ENCODE data around the gene ABCG2. TPM values are rescaled to one million over a fixed set of nuclear protein-coding genes. Genes with fewer than 3 reads are reported as not detected.

Gene ABCG2
- total and polyA plus RNA-seq, 5 donors from 2014 or later, result 0.27 to 0.69 (median 0.48) TPM

DNA sequence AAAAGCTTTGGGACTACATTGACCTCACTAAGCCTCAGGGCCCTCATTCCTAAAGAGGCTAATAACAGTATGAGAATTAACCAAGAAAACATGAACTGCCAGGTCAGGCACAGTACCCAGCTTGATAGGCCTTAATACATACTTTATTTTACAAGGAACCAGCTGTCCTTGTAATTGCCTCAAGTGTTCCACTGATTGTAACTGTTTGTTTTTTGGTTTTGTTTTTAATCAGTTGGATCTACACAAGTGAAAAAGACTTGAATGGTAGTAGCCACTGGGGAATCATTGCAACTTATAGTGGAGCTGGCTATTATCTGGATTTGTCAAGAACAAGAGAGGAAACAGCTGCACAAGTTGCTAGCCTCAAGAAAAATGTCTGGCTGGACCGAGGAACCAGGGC lies 115.4 kb downstream of the ABCG2 start:
- peaks cover 2 to 12% (median 5%) of the 10 kb centered on the region in 4 donors for H3K4me1 Mint-ChIP-seq
- H3K9me3 Mint-ChIP-seq, result no peaks in the 10 kb centered on the region
- DNase-seq (no peak), ATAC-seq (ENCODE audit: low read depth in 2 of 2) (no peak)
- H3K36me3 ChIP-seq (ENCODE audit: control insufficient read depth, insufficient read depth, low read length), result peaks cover 48% of the 10 kb centered on the region
- no peaks in the 10 kb centered on the region for H3K9me3 ChIP-seq (ENCODE audit: control insufficient read depth in 2 of 2, low read length in 2 of 2)
- peaks cover 41% of the 10 kb centered on the region for H3K36me3 Mint-ChIP-seq
- H3K4me1 ChIP-seq (ENCODE audit: control insufficient read depth, insufficient read depth, low read length, poor library complexity, severe bottlenecking), result no peaks in the 10 kb centered on the region
- no peak overlapping the region for H3K4me3 ChIP-seq (ENCODE audit: low read depth, low read length)
- H3K27ac Mint-ChIP-seq, result no peak overlapping the region
- H3K4me3 Mint-ChIP-seq, result no peak overlapping the region
- no peak overlapping the region for H3K27ac ChIP-seq (ENCODE audit: insufficient read depth, low read length, poor library complexity, severe bottlenecking)
- no peaks in the 10 kb centered on the region for H3K27me3 ChIP-seq (ENCODE audit: control insufficient read depth, insufficient read depth, low read length)
- H3K27me3 Mint-ChIP-seq, result no peaks in the 10 kb centered on the region

GRCh38 chr4:88041626-88042025 lies 116.8 kb downstream of the ABCG2 start:
- H3K27me3 ChIP-seq (ENCODE audit: control insufficient read depth, insufficient read depth, low read length), result no peaks in the 10 kb centered on the region
- no peak for ATAC-seq (ENCODE audit: low read depth in 2 of 2)
- no peaks in the 10 kb centered on the region for H3K9me3 ChIP-seq (ENCODE audit: control insufficient read depth in 2 of 2, low read length in 2 of 2)
- no peak overlapping the region for H3K4me3 ChIP-seq (ENCODE audit: low read depth, low read length)
- H3K27ac ChIP-seq (ENCODE audit: insufficient read depth, low read length, poor library complexity, severe bottlenecking), result no peak overlapping the region
- no peak overlapping the region for H3K27ac Mint-ChIP-seq
- no peak for DNase-seq
- H3K36me3 ChIP-seq (ENCODE audit: control insufficient read depth, insufficient read depth, low read length), result peaks cover 55% of the 10 kb centered on the region
- peaks cover 42% of the 10 kb centered on the region for H3K36me3 Mint-ChIP-seq
- peaks cover 0 to 4% (median 2%) of the 10 kb centered on the region in 4 donors for H3K4me1 Mint-ChIP-seq
- no peaks in the 10 kb centered on the region for H3K4me1 ChIP-seq (ENCODE audit: control insufficient read depth, insufficient read depth, low read length, poor library complexity, severe bottlenecking)
- no peaks in the 10 kb centered on the region for H3K9me3 Mint-ChIP-seq
- no peaks in the 10 kb centered on the region for H3K27me3 Mint-ChIP-seq
- H3K4me3 Mint-ChIP-seq, result no peak overlapping the region

DNA sequence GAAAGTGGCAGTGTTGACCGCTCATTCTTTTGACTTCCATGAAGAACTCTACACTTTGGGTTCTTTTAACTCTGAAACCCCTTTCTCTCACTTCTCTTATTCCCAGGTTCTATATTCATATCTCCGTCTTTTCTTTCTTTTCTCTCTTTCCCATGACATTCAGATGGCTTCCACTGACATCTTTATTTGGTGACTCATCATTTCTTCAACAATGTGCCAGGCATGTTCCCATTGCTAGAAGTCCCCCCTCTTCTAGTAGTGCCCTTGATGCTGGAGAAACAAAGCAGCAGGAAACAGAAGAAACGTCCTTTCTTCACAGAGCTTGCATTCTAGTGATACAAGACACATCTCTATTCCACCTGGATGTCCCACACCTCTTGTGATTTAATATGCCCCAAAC lies 117.7 kb downstream of the ABCG2 start:
- H3K9me3 ChIP-seq (ENCODE audit: control insufficient read depth in 2 of 2, low read length in 2 of 2), result no peaks in the 10 kb centered on the region
- Mint-ChIP-seq H3K4me3 (no peak overlapping the region), H3K27me3 (no peaks in the 10 kb centered on the region), H3K4me1 (no peaks in the 10 kb centered on the region), H3K27ac (no peak overlapping the region), H3K36me3 (peaks cover 45% of the 10 kb centered on the region), H3K9me3 (no peaks in the 10 kb centered on the region)
- peaks cover 55% of the 10 kb centered on the region for H3K36me3 ChIP-seq (ENCODE audit: control insufficient read depth, insufficient read depth, low read length)
- no peak overlapping the region for H3K27ac ChIP-seq (ENCODE audit: insufficient read depth, low read length, poor library complexity, severe bottlenecking)
- H3K27me3 ChIP-seq (ENCODE audit: control insufficient read depth, insufficient read depth, low read length), result no peaks in the 10 kb centered on the region
- no peaks in the 10 kb centered on the region for H3K4me1 ChIP-seq (ENCODE audit: control insufficient read depth, insufficient read depth, low read length, poor library complexity, severe bottlenecking)
- DNase-seq (no peak), ATAC-seq (ENCODE audit: low read depth in 2 of 2) (no peak)
- no peak overlapping the region for H3K4me3 ChIP-seq (ENCODE audit: low read depth, low read length)

Other genes starting within 250 kb of the ABCG2 start
- not detected for gene SPP1, start 182.9 kb downstream of the ABCG2 start, total RNA-seq
- gene SPP1, start 182.9 kb downstream of the ABCG2 start, polyA plus RNA-seq, result under 1 TPM in 1 of 4 donors, not detected in 3; 0.56 TPM
- gene PKD2, start 151.0 kb downstream of the ABCG2 start, total RNA-seq, result 17.3 TPM
- gene PKD2, start 151.0 kb downstream of the ABCG2 start, polyA plus RNA-seq, result 1 to 10 TPM; 2.0 to 5.5 (median 3.9) TPM
- 84.1 TPM for gene PPM1K, start 125.9 kb upstream of the ABCG2 start, total RNA-seq
- gene PPM1K, start 125.9 kb upstream of the ABCG2 start, polyA plus RNA-seq, result 10 to 100 TPM; 64.4 to 85.2 (median 77.2) TPM
- 21.5 TPM for gene HERC6, start 220.2 kb upstream of the ABCG2 start, total RNA-seq
- gene HERC6, start 220.2 kb upstream of the ABCG2 start, polyA plus RNA-seq, result 10 to 100 TPM; 21.2 to 37.6 (median 26.6) TPM

Data from CD4-positive, CD25-positive, alpha-beta regulatory T cell (primary cell).